GM23248 (cell line): ENCODE data around the gene GIPC2. TPM values are rescaled to one million over a fixed set of nuclear protein-coding genes. Genes with fewer than 3 reads are reported as not detected.

ENCODE experiments used
- DNase-seq: peaks from one replicate; pipeline ENCODE4 v3.0.0-alpha.2; 2015
- H2AFZ ChIP-seq: fragments of 200-600 bp; sonication (generic); 2 replicates; pipeline ENCODE4 v1.6.1; 2016; ENCODE audit warnings: antibody characterized with exemption
- H3F3A ChIP-seq: fragments of 200-600 bp; sonication (generic); 2 replicates; pipeline ENCODE4 v1.6.1; 2016; ENCODE audit warnings: mild to moderate bottlenecking, antibody characterized with exemption, mixed run types; ENCODE audit not compliant: insufficient read depth
- H3K27ac ChIP-seq: fragments of 200-600 bp; sonication (generic); 2 replicates; pipeline ENCODE4 v1.5.1; 2016; ENCODE audit warnings: mild to moderate bottlenecking
- H3K27me3 ChIP-seq: fragments of 200-600 bp; sonication (generic); replicated peaks from 2 replicates; pipeline ENCODE4 v1.6.1; 2016; ENCODE audit warnings: mild to moderate bottlenecking; ENCODE audit not compliant: insufficient read depth
- H3K36me3 ChIP-seq: fragments of 200-600 bp; sonication (generic); 2 replicates; pipeline ENCODE4 v1.6.1; 2016; ENCODE audit warnings: low read depth, mild to moderate bottlenecking
- H3K4me1 ChIP-seq: fragments of 200-600 bp; sonication (generic); 2 replicates; pipeline ENCODE4 v1.6.1; 2016; ENCODE audit warnings: mild to moderate bottlenecking; ENCODE audit not compliant: insufficient read depth
- H3K4me2 ChIP-seq: fragments of 200-600 bp; sonication (generic); one replicate; pipeline ENCODE4 v1.6.1; 2016; ENCODE audit warnings: mild to moderate bottlenecking; ENCODE audit not compliant: unreplicated experiment
- H3K4me3 ChIP-seq: fragments of 200-600 bp; sonication (generic); 2 replicates; pipeline ENCODE4 v1.5.1; 2016; ENCODE audit warnings: mild to moderate bottlenecking
- H3K79me2 ChIP-seq: fragments of 200-600 bp; sonication (generic); 2 replicates; pipeline ENCODE4 v1.6.1; 2016; ENCODE audit warnings: mild to moderate bottlenecking; ENCODE audit not compliant: insufficient read depth
- H3K9ac ChIP-seq: fragments of 200-600 bp; sonication (generic); 2 replicates; pipeline ENCODE4 v1.6.1; 2016; ENCODE audit warnings: mild to moderate bottlenecking
- H3K9me2 ChIP-seq: fragments of 200-600 bp; sonication (generic); 2 replicates; pipeline ENCODE4 v1.6.1; 2016; ENCODE audit warnings: mixed run types, mild to moderate bottlenecking, moderate library complexity; ENCODE audit not compliant: insufficient read depth
- H3K9me3 ChIP-seq: fragments of 200-600 bp; sonication (generic); one replicate; pipeline ENCODE4 v1.6.1; 2017; ENCODE audit warnings: low read depth
- H4K20me1 ChIP-seq: fragments of 200-600 bp; sonication (generic); 2 replicates; pipeline ENCODE4 v1.6.0; 2016; ENCODE audit not compliant: insufficient read depth
- EZH2 ChIP-seq: fragments of 200-600 bp; sonication (generic); IDR thresholded peaks from 2 replicates; pipeline ENCODE4 v1.6.1; 2018; ENCODE audit warnings: antibody characterized with exemption, mild to moderate bottlenecking; ENCODE audit not compliant: insufficient read depth, poor library complexity, severe bottlenecking
- EZH2phosphoT487 ChIP-seq: fragments of 200-600 bp; sonication (generic); IDR thresholded peaks from 2 replicates; pipeline ENCODE4 v1.6.1; 2018; ENCODE audit warnings: antibody characterized with exemption, moderate library complexity, mild to moderate bottlenecking, low read depth; ENCODE audit not compliant: insufficient read depth
- WGBS, 2 experiments: methylation state at CpG; one replicate each; pipeline ENCODE4 v1.1.6; 2015 to 2017; ENCODE audit warnings: low lambda C conversion rate in 2 of 2, low coverage in 1 of 2; ENCODE audit errors: missing lambda C conversion rate in 2 of 2; 5-methylcytosine and 5-hydroxymethylcytosine counted together
- in situ Hi-C: fragments of 300-500 bp; cut with MboI; formaldehyde crosslinking; loops from 2 replicates; pipeline ENCODE4 v1.15.0; 2020
- polyA plus RNA-seq: library from polyadenylated mRNA; unstranded; fragments of >200 nt; fragmentation: Nextera tagmentation; extraction: Ambion mirVana; gene quantifications from 2 replicates; pipeline ENCODE4 v1.2.1, GENCODE V29; 2016
- total RNA-seq: library from RNA; depleted of rRNA; stranded (reverse); fragments of >200 nt; shearing (Covaris generic); gene quantifications from 2 replicates; pipeline ENCODE4 v1.2.3, GENCODE V29; 2014

Gene GIPC2
- total and polyA plus RNA-seq, 2 experiments from 2014 or later, result 0.32 to 0.68 TPM

DNA sequence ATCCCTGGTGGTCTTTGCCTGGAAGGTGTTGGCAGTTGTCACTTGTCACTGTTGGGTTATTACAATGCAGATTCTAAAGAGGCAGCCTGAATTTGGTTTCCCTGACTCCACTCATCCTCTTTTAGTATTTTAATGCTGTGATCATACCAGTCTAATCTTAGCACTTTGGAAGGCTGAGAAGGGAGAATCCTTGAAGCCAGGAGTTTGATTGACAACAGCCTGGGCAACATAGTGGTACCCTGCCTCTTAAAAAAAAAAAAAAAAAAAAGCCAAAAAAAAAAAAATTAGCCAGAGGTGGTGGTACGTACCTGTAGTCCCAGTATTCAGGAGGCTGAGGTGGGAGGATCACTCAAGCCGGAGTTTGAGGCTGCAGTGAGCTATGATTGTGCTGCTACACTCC, 7.7 kb downstream of the GIPC2 start:
- no peak overlapping the region for H3K9ac ChIP-seq
- TF ChIP-seq EZH2 (no peak), EZH2phosphoT487 (no peak)
- H3K4me2 ChIP-seq, result no peak overlapping the region
- H3F3A ChIP-seq, result no peaks in the 10 kb centered on the region; the same call in 1 of the 2 replicates
- H3K79me2 ChIP-seq, result no peaks in the 10 kb centered on the region
- no peak for DNase-seq
- no peaks in the 10 kb centered on the region for H3K4me1 ChIP-seq
- H2AFZ ChIP-seq, result no peak overlapping the region
- in situ Hi-C loops, result no loop called here
- H3K36me3 ChIP-seq, result no peaks in the 10 kb centered on the region
- 95 to 97% methylated on average over 2 of the region's 2 CpGs for WGBS, 2 experiments
- no peak overlapping the region for H3K27ac ChIP-seq
- no peaks in the 10 kb centered on the region for H4K20me1 ChIP-seq
- H3K27me3 ChIP-seq, result no peaks in the 10 kb centered on the region
- no peak overlapping the region for H3K4me3 ChIP-seq
- H3K9me2 ChIP-seq, result no peaks in the 10 kb centered on the region
- no peaks in the 10 kb centered on the region for H3K9me3 ChIP-seq

DNA sequence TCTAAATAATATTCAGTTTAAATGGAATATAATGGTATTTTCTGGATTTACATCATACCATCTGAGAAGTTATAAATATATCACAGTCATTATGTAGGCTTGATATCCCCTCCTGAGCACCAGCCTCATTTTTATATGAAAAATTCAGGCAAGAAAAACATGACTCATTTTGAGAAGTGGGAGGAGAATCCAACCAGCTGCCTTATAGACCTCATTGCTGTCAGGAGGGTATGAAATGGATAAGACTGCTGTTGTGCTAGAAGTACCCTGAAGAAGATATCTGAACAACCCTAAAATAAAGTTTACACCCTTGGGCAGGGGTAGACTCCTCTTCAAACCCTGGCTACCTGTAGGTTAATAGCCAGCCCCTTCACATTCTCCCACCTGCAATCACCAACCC, 8.8 kb downstream of the GIPC2 start:
- Histone ChIP-seq H3K9me3 (no peaks in the 10 kb centered on the region), H3K27me3 (no peaks in the 10 kb centered on the region), H3K79me2 (no peaks in the 10 kb centered on the region), H3K4me1 (no peaks in the 10 kb centered on the region), H3K36me3 (no peaks in the 10 kb centered on the region), H4K20me1 (no peaks in the 10 kb centered on the region), H3K27ac (no peak overlapping the region), H3K4me2 (no peak overlapping the region), H3F3A (no peaks in the 10 kb centered on the region; the same call in 1 of the 2 replicates), H3K4me3 (no peak overlapping the region), H3K9ac (no peak overlapping the region), H3K9me2 (no peaks in the 10 kb centered on the region), H2AFZ (no peak overlapping the region)
- DNase-seq, result peak; percentile 31
- in situ Hi-C loops, result no loop called here
- TF ChIP-seq EZH2phosphoT487, result no peak
- TF ChIP-seq EZH2, result no peak

GRCh38 chr1:78054972-78055371, 9.2 kb downstream of the GIPC2 start:
- H3K9ac ChIP-seq, result no peak overlapping the region
- DNase-seq, result no peak
- no peaks in the 10 kb centered on the region for H3K79me2 ChIP-seq
- H4K20me1 ChIP-seq, result no peaks in the 10 kb centered on the region
- H3K27me3 ChIP-seq, result no peaks in the 10 kb centered on the region
- no peaks in the 10 kb centered on the region for H3K36me3 ChIP-seq
- in situ Hi-C loops, result no loop called here
- no peaks in the 10 kb centered on the region for H3K9me3 ChIP-seq
- H3K27ac ChIP-seq, result no peak overlapping the region
- H3K4me1 ChIP-seq, result no peaks in the 10 kb centered on the region
- H3K9me2 ChIP-seq, result no peaks in the 10 kb centered on the region
- H3K4me2 ChIP-seq, result no peak overlapping the region
- no peaks in the 10 kb centered on the region; the same call in 1 of the 2 replicates for H3F3A ChIP-seq
- TF ChIP-seq EZH2, result no peak
- TF ChIP-seq EZH2phosphoT487, result no peak
- no peak overlapping the region for H2AFZ ChIP-seq
- WGBS, 2 experiments, result 48 to 50% methylated on average over 2 of the region's 2 CpGs
- H3K4me3 ChIP-seq, result no peak overlapping the region

- Histone ChIP-seq H3K4me3 (no peak overlapping the region), H3K4me1 (no peaks in the 10 kb centered on the region), H3K9me2 (no peaks in the 10 kb centered on the region), H3F3A (no peaks in the 10 kb centered on the region; the same call in 1 of the 2 replicates), H3K27me3 (no peaks in the 10 kb centered on the region), H3K9me3 (no peaks in the 10 kb centered on the region), H3K27ac (no peak overlapping the region), H3K9ac (no peak overlapping the region), H4K20me1 (no peaks in the 10 kb centered on the region), H3K36me3 (no peaks in the 10 kb centered on the region), H2AFZ (no peak overlapping the region), H3K79me2 (no peaks in the 10 kb centered on the region), H3K4me2 (no peak overlapping the region)
- in situ Hi-C loops, result no loop called here
- WGBS, 2 experiments, result 60 to 72% methylated on average over 3 of the region's 3 CpGs
- TF ChIP-seq EZH2phosphoT487 (no peak), EZH2 (no peak)
- DNase-seq, result no peak
Observed at GRCh38 chr1:78055565-78056132, 9.9 kb downstream of the GIPC2 start.

- TF ChIP-seq EZH2 (no peak), EZH2phosphoT487 (no peak)
Observed at GRCh38 chr1:78058670-78059069, 12.9 kb downstream of the GIPC2 start.

More at GRCh38 chr1:78058670-78059069, 12.9 kb downstream of the GIPC2 start:
- H4K20me1 ChIP-seq, result no peaks in the 10 kb centered on the region
- H3K27ac ChIP-seq, result no peak overlapping the region
- no peaks in the 10 kb centered on the region for H3K9me3 ChIP-seq
- H3K9me2 ChIP-seq, result no peaks in the 10 kb centered on the region
- no peak overlapping the region for H3K4me2 ChIP-seq
- peaks cover 5% of the 10 kb centered on the region; the same call in 1 of the 2 replicates for H3F3A ChIP-seq
- H3K79me2 ChIP-seq, result no peaks in the 10 kb centered on the region
- H3K36me3 ChIP-seq, result no peaks in the 10 kb centered on the region
- H3K27me3 ChIP-seq, result no peaks in the 10 kb centered on the region
- WGBS, 2 experiments, result 67 to 68% methylated on average over 4 of the region's 4 CpGs
- no peak for DNase-seq
- H3K4me1 ChIP-seq, result peaks cover 12% of the 10 kb centered on the region
- in situ Hi-C loops, result no loop called here
- H3K9ac ChIP-seq, result no peak overlapping the region
- H2AFZ ChIP-seq, result no peak overlapping the region
- H3K4me3 ChIP-seq, result no peak overlapping the region
